ENCODE results near the gene KCNA10. TPM values are rescaled to one million over a fixed set of nuclear protein-coding genes. Genes with fewer than 3 reads are reported as not detected.
A peak's percentile ranks its signal among the peaks of the same experiment; 100 is the strongest.

KCNA10 gene
- total RNA-seq, 1 experiment from 2014 or later: not detected

DNA sequence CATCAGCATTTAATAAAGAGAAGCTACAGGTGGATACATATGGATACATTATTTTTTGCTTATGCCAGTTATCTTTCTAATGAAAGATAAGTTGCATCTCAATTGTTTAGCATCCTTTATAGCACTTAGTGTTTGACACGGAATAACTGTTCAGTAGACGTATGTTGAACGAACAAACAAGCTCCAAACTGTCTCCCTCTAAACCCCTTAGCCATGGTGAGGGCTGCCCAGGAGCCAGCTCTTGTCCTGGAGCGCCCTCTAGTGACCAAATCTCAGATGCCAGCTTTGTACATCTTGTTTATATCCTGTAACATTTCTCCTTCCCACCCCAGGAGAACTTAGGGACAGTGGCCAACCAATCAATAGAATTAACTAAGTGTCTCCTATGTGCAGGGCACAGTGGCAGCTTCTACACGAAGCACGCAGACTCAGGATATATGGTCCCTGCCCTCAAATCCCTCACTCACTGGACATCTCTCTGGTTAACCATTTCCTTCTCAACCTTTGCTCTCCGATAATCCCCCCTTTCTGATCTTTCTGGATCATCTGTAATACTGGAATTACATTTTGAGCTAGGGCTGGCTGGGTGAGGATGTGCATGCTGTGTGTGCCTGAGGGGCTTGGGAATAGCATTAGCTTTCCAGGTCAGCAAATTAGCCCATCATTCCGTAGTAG lies 22.9 kb downstream of the KCNA10 start:
- Histone ChIP-seq H4K91ac (ENCODE audit: insufficient read length, low read depth, low read length) (no peak overlapping the region), H2BK20ac (ENCODE audit: low read depth, low read length, poor library complexity, severe bottlenecking) (no peak overlapping the region), H2BK15ac (ENCODE audit: low read depth, low read length) (no peak overlapping the region), H2BK5ac (ENCODE audit: insufficient read length, low read length) (no peak overlapping the region), H3K4me2 (ENCODE audit: insufficient read depth, insufficient read length, low read length) (no peak overlapping the region), H3K4ac (ENCODE audit: low read depth, low read length) (no peak overlapping the region), H4K5ac (ENCODE audit: insufficient read length, low read depth, low read length) (no peak overlapping the region), H3K27me3 (ENCODE audit: insufficient read depth, low read length) (no peaks in the 10 kb centered on the region), H2AFZ (ENCODE audit: low read length) (no peak overlapping the region), H3K9ac (ENCODE audit: extremely low read depth, insufficient read length, low read length) (no peak overlapping the region), H3K79me2 (ENCODE audit: insufficient read depth, low read length) (no peaks in the 10 kb centered on the region), H3T11ph (ENCODE audit: low read length) (no peak overlapping the region), H3K56ac (ENCODE audit: insufficient read length, low read depth, low read length) (no peak overlapping the region), H3K18ac (ENCODE audit: insufficient read length, low read depth, low read length) (no peak overlapping the region), H2BK12ac (ENCODE audit: insufficient read length, low read depth, low read length) (no peak overlapping the region), H3K79me1 (ENCODE audit: insufficient read depth, low read depth, low read length, poor library complexity, severe bottlenecking) (no peaks in the 10 kb centered on the region), H2BK120ac (ENCODE audit: low read depth, low read length, poor library complexity, severe bottlenecking) (no peak overlapping the region), H2AK5ac (ENCODE audit: insufficient read length, low read length) (no peak overlapping the region), H3K23me2 (ENCODE audit: insufficient read length, low read depth, low read length, poor library complexity, severe bottlenecking) (no peaks in the 10 kb centered on the region), H3K4me1 (ENCODE audit: insufficient read depth, low read length) (peaks cover 2% of the 10 kb centered on the region; the same call in 1 of the 2 replicates), H3K23ac (ENCODE audit: insufficient read length, low read depth, low read length) (no peak overlapping the region), H3K9me3 (ENCODE audit: control insufficient read depth, low read depth, low read length) (no peaks in the 10 kb centered on the region), H4K20me1 (ENCODE audit: control insufficient read depth, insufficient read depth, insufficient read length) (no peaks in the 10 kb centered on the region), H3K14ac (ENCODE audit: insufficient read depth, low read length) (no peak overlapping the region), H3K27ac (ENCODE audit: insufficient read length, low read depth, low read length) (no peak overlapping the region), H4K8ac (replicated peaks; ENCODE audit: insufficient read length, low read depth, low read length) (no peak overlapping the region)
- H3K36me3 Mint-ChIP-seq (ENCODE audit: insufficient read depth in 1 of 3, low read depth in 3 of 3): no peaks in the 10 kb centered on the region
- no peak overlapping the region for H3K27ac Mint-ChIP-seq
- DNase-seq: peak; percentile 68
- H3K27me3 Mint-ChIP-seq (ENCODE audit: low read depth): peaks cover 26% of the 10 kb centered on the region
- no peak overlapping the region; a peak in 1 of 5 replicates for H3K4me3 Mint-ChIP-seq
- peaks cover 22 to 25% of the 10 kb centered on the region in 2 experiments for H3K4me1 Mint-ChIP-seq
- TF ChIP-seq, protein P1, sequence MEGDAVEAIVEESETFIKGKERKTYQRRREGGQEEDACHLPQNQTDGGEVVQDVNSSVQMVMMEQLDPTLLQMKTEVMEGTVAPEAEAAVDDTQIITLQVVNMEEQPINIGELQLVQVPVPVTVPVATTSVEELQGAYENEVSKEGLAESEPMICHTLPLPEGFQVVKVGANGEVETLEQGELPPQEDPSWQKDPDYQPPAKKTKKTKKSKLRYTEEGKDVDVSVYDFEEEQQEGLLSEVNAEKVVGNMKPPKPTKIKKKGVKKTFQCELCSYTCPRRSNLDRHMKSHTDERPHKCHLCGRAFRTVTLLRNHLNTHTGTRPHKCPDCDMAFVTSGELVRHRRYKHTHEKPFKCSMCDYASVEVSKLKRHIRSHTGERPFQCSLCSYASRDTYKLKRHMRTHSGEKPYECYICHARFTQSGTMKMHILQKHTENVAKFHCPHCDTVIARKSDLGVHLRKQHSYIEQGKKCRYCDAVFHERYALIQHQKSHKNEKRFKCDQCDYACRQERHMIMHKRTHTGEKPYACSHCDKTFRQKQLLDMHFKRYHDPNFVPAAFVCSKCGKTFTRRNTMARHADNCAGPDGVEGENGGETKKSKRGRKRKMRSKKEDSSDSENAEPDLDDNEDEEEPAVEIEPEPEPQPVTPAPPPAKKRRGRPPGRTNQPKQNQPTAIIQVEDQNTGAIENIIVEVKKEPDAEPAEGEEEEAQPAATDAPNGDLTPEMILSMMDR (conservative IDR thresholded peaks at IDR 0.05): peak; percentile 96
- H3K9me3 Mint-ChIP-seq: no peaks in the 10 kb centered on the region; a peak in 1 of 5 replicates
- no CpG with 5 or more reads among the region's 8 CpGs for WGBS (ENCODE audit: extremely low coverage, insufficient read length, low lambda C conversion rate)

Measured in H9 (cell line).